K562 (cell line): ENCODE measurements around the gene DGCR6L. TPM values are rescaled to one million over a fixed set of nuclear protein-coding genes. Genes with fewer than 3 reads are reported as not detected.

Experiments
- ARID4B ChIP-seq: sonication (generic); formaldehyde crosslinking; IDR thresholded peaks from 2 replicates; pipeline ENCODE4 v1.8.0; 2022; ENCODE audit warnings: mild to moderate bottlenecking, missing genetic modification reagents
- BMI1 ChIP-seq: fragments of 150-350 bp; IDR thresholded peaks from 2 replicates; pipeline ENCODE4 v1.6.1; 2014; ENCODE audit warnings: low read length
- CBX8 ChIP-seq: fragments of 200-600 bp; sonication (generic); IDR thresholded peaks from 2 replicates; pipeline ENCODE4 v1.6.1; 2012; ENCODE audit warnings: borderline replicate concordance, mixed run types, low read depth, mild to moderate bottlenecking, moderate library complexity, mixed read lengths, low read length, control low read depth, inconsistent platforms; ENCODE audit not compliant: poor library complexity, severe bottlenecking; ENCODE audit errors: extremely low read depth
- FOXM1 ChIP-seq, 2 experiments: fragments of 450-650 bp in 1 of 2; sonication (generic) in 1 of 2; formaldehyde crosslinking in 1 of 2; IDR thresholded peaks; 2 replicates each; pipeline versions ENCODE4 v1.6.1 to v1.9.0; 2017 to 2022; ENCODE audit warnings: low read depth in 2 of 2, mild to moderate bottlenecking in 2 of 2, missing genetic modification reagents in 1 of 2, moderate library complexity in 1 of 2
- ILF3 ChIP-seq: fragments of 450-650 bp; IDR thresholded peaks from 2 replicates; pipeline ENCODE4 v1.6.1; 2018; ENCODE audit warnings: antibody characterized with exemption, mild to moderate bottlenecking, moderate library complexity, borderline replicate concordance
- MED1 ChIP-seq: sonication (generic); formaldehyde crosslinking; IDR thresholded peaks from 2 replicates; pipeline ENCODE4 v1.8.1; 2023; ENCODE audit warnings: missing genetic modification reagents, borderline replicate concordance
- NFIC ChIP-seq: fragments of 450-650 bp; IDR thresholded peaks from 2 replicates; pipeline ENCODE4 v1.6.1; 2017; ENCODE audit warnings: mild to moderate bottlenecking, inconsistent platforms
- NR3C1 ChIP-seq: sonication (generic); formaldehyde crosslinking; IDR thresholded peaks from 2 replicates; pipeline ENCODE4 v1.8.1; 2022; ENCODE audit warnings: missing genetic modification reagents
- SRF ChIP-seq, 2 experiments: fragments of 250-450, 450-650 bp in 1 of 2; sonication (Bioruptor Pico) in 1 of 2; sonication (generic) in 1 of 2; formaldehyde crosslinking; IDR thresholded peaks; 2 replicates each; pipeline versions ENCODE4 v1.5.0 to v1.5.1; 2020 to 2022; ENCODE audit warnings: mild to moderate bottlenecking in 1 of 2, missing genetic modification reagents in 1 of 2
- TRIM24 ChIP-seq, 2 experiments: fragments of 450-650 bp; IDR thresholded peaks; 2 replicates each; pipeline ENCODE4 v1.6.1; 2016
- ZC3H4 ChIP-seq: sonication (generic); formaldehyde crosslinking; IDR thresholded peaks from 2 replicates; pipeline ENCODE4 v1.9.0; 2021; ENCODE audit warnings: missing genetic modification reagents, borderline replicate concordance
- ZNF24 ChIP-seq: fragments of 450-650 bp; IDR thresholded peaks from 2 replicates; pipeline ENCODE4 v1.6.1; 2016
- ZNF263 ChIP-seq: sonication (generic); formaldehyde crosslinking; IDR thresholded peaks from 2 replicates; pipeline ENCODE4 v1.8.0; 2022; ENCODE audit warnings: mild to moderate bottlenecking, missing genetic modification reagents, borderline replicate concordance
- ZNF408 ChIP-seq: fragments of 250-450 bp; sonication (Bioruptor Pico); IDR thresholded peaks from 2 replicates; pipeline ENCODE4 v1.4.0; 2020; ENCODE audit warnings: low read depth, mild to moderate bottlenecking, moderate library complexity
- ZNF740 ChIP-seq, 3 experiments: fragments of 200-800 bp in 1 of 3; sonication (Bioruptor generic) in 1 of 3; sonication (generic) in 1 of 3; formaldehyde crosslinking in 1 of 3; IDR thresholded peaks; 2 replicates each; pipeline versions ENCODE4 v1.6.1 to v1.8.0; 2016 to 2022; ENCODE audit warnings: mild to moderate bottlenecking in 2 of 3, missing compliant biosample characterization in 2 of 3, missing genetic modification characterization in 2 of 3, missing genetic modification reagents in 1 of 3
- polyA plus RNA-seq, 8 experiments: library from polyadenylated mRNA; depleted of rRNA in 4 of 8; stranded (reverse) in 5 of 8; unstranded in 3 of 8; fragments of >200 nt; fragmentation: Nextera tagmentation in 2 of 8; fragmentation: Illumina TruSeq in 1 of 8; extraction: Ambion mirVana in 2 of 8; extraction: Trizol in 1 of 8; gene quantifications; 2 replicates each; pipeline versions ENCODE4 v1.2.1 to v1.2.3, GENCODE V29; 2011 to 2014; ENCODE audit warnings: inconsistent platforms in 1 of 8, missing spikeins in 1 of 8
- total RNA-seq, 7 experiments: library from RNA; depleted of rRNA in 6 of 7; stranded (reverse); fragments of >200 nt in 6 of 7; fragmentation: Illumina TruSeq in 2 of 7; extraction: Trizol in 2 of 7; gene quantifications; 2 replicates each; pipeline versions ENCODE4 v1.2.1 to v1.2.3, GENCODE V29; 2011 to 2021; ENCODE audit warnings: low replicate concordance in 1 of 7

The DGCR6L gene
- total and polyA plus RNA-seq, 9 of the 15 experiments (the other 6 are each of a cell fraction or from before 2014, with no cell fraction given), result 3.6 to 151 (median 51.0) TPM

GRCh38 chr22:20296598-20296997 is 23.3 kb downstream of the DGCR6L start (continued):
- TF ChIP-seq ARID4B (CRISPR knock-in tag), result peak; percentile 35; the same call in 1 of the 2 replicates
- TF ChIP-seq BMI1, result 0 out of 2 replicates have a peak, but pooled peaks have one; percentile 33
- 0 out of 2 replicates have a peak, but pooled peaks have one; percentile 46 for TF ChIP-seq ZC3H4
- 0 out of 2 replicates have a peak, but pooled peaks have one; percentile 13 for TF ChIP-seq NFIC
- 0 out of 2 replicates have a peak, but pooled peaks have one; percentile 43 for TF ChIP-seq ZNF740 (CRISPR knock-in tag; IDR thresholded peaks at IDR 0.05)
- no peak for TF ChIP-seq ZNF740 (tag; IDR thresholded peaks at IDR 0.05)
- TF ChIP-seq SRF (CRISPR knock-in tag; IDR thresholded peaks at IDR 0.05), result no peak
- TF ChIP-seq CBX8, result peak; percentile 86
- TF ChIP-seq ZNF408 (CRISPR knock-in tag), result no peak
- TF ChIP-seq TRIM24 (IDR thresholded peaks at IDR 0.05), result no peak
- peak; percentile 64; the same call in 1 of the 2 replicates for TF ChIP-seq ZNF263 (CRISPR knock-in tag)
- 0 out of 2 replicates have a peak, but pooled peaks have one; percentile 21 for TF ChIP-seq NR3C1 (CRISPR knock-in tag)
- no peak for TF ChIP-seq ILF3
- TF ChIP-seq FOXM1 (IDR thresholded peaks at IDR 0.05; ENCODE audit: low read depth), result no peak
- TF ChIP-seq FOXM1 (CRISPR knock-in tag; IDR thresholded peaks at IDR 0.05; ENCODE audit: low read depth), result no peak
- 0 out of 2 replicates have a peak, but pooled peaks have one; percentile 80 for TF ChIP-seq MED1 (CRISPR knock-in tag)
- no peak for TF ChIP-seq ZNF24
